NCI-H2171 treated with DMSO at 0.1 percent for 48 hours (cell line): ENCODE data around the gene ATP7B.

ENCODE experiments used
- DNase-seq: peaks from one replicate; lab custom pipeline; 2025; lab: John Stamatoyannopoulos, UW

Gene ATP7B

DNA sequence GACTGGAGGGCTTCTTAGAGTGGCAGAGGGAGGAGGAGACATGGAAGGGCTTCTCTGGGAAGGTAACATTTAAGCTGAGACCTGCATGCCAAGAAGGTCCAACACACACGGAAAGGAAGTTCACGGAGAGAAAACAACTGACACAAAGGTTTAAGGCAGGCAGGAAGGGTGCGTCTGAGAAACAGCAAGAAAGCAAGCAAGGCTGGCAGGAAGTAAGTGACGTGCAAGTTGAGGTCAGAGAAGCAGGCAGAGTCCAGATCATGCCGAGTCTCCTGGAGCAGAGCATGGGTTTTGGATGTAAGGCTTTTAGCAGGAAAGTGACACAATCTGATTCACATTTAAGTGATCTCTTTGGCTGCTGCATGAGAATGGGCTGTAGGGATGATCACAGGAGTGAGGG, 60.5 kb downstream of the ATP7B start:
- DNase-seq = peak; percentile 5

DNA sequence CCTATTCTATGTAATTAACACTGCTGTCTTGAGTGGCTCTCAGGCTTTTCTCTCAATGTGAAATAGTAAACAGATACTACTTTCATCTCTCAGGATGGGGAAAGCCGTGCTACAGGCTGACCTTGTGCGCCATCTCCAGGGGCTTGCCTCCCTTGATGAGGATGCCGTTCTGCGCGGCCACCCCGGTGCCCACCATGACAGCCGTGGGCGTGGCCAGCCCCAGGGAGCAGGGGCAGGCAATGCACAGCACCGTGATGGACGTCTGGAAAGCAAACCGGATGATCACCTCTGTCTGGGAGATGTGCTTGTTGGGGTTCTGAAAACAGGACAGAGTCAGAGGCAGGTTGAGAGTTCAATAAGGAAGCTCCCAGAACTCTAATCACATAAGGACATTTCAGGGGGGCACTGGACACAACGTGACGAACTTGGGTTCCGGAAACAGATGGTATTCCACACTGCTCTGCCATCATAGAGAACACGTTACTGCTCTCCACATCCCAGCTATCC, 65.0 kb downstream of the ATP7B start:
- DNase-seq = no peak

GRCh38 chr13:51945149-51945548, 66.1 kb downstream of the ATP7B start:
- DNase-seq = no peak

DNA sequence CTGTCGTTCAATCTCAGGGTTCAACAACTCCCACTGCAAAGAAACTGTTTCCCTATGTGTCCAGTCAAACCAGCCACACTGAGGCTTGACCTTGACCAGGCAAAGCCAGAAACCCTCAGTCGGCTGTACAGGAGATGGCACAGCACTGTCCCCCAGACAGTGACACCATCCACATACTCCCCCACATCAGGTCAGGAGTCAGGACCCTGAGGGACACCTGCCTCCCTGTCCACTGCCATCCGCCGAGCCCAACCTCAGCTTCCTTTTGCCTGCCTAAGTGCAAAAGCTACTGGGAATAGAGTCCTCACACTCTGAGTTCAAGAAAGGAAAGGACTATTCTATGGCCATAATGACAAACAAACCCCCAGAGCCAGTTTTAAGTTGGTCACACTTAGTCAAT, 66.8 kb downstream of the ATP7B start:
- DNase-seq = no peak

GRCh38 chr13:51943721-51944120, 67.5 kb downstream of the ATP7B start:
- DNase-seq = no peak

DNA sequence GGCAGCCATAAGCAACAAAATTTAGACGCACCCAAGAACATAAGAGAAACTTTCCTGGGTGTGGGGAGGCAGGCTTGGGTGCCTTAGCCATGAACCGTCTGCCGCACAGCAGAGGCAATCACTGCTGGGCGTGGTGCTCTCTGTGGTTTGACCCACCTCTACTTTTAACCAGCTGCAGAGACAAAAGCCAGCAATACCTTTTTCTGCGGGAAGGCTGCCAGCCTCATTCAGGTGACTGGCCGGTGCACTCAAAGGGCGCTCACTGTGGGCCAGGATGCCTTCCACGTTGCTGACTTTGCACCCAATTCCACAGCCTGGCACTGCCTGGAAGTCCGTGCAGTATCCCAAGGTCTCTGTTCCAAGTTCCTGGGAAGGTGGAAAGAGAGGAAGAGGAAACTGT, 69.1 kb downstream of the ATP7B start:
- DNase-seq = no peak

- DNase-seq = no peak
Measured at GRCh38 chr13:51938454-51938853, 72.8 kb downstream of the ATP7B start.

GRCh38 chr13:51937320-51938290, 73.6 kb downstream of the ATP7B start:
- no peak for DNase-seq

DNA sequence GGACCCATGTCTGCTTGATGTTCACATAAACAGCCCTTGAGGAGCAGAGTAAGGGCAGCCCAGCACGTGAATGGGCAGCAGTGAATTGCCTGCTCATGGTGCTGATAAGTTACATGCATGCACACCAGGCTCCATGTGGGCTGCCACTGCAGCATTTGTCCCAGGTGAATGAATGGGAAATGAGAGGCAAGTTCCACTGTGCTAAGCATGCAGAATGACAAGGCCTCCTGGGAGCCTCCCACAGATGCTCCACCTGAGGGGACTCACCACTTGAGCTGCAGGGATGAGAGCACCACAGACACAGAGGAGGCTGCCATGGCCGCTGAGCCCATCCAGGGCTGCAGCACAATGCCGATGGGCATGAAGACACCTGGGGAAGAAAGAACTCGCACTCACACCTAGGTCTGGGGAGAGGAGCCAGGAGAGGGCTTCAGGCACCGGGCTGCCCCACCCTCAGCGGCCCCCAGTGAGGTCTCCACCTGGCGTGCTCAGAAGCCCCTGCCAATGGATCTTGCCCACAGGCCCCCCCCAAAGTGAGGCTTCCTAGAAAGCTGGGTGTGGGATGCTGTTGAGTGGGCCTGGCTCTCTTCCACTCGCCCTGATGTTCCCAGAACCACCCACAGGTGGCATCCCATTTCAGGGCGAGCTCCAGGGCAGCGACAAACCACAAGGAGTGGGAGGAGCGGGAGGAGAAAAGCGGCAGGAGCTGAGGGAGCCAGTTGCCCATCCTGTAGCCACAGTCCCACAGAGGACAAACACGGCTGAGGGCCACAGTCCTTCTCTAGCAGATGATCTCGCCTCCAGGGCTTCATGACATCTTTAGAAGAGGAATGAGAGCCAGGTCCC, 75.7 kb downstream of the ATP7B start:
- peak; percentile 5 for DNase-seq

GRCh38 chr13:51934461-51935087, 76.7 kb downstream of the ATP7B start:
- no peak for DNase-seq

DNA sequence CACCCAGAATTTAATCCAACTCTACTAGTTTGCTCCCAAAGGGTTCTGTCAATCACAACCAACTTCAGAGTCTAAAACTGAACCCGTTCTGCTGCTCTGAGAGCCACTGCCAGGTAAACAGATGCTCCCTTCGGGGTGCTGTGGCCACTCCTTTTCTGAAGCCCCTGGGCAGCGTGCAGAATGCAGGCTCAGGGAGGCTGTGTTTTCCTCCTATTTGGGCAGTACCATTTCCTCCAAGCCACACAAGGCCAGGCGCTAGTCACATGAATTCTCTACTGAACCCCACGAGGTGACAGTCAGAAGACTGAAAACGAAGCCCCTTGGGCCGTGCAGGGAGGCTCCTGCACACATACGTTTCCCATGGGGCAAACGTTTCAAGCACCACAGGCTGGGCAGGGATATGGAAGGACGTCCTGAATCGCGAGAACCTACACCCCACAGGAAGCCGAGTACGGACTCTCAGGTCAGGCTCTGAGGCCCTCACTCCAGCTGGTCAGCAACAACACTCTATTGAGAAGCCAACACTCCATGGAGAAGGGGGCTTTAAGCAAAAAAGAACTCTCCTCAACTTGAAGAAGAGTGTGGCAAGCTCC, 77.7 kb downstream of the ATP7B start:
- no peak for DNase-seq

DNA sequence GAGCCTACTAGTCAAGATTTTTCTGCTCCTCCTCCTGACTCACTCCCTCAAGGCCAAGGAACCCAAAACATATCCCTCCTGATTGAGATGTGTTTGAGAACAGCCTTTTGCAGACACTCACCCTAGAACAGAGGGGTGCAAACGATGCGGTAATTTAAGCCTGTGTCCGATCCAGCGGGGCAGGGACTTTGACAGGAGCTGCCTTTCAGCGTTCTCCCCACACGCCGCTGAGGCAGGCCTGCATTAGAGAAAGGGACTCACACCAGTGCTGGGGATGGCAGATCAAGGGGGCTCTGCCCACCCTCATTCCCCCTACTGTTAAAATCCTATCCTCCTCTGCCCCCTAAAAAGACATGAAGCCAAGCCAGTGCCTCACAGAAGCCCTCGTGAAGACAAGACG, 79.0 kb downstream of the ATP7B start:
- DNase-seq = no peak

DNA sequence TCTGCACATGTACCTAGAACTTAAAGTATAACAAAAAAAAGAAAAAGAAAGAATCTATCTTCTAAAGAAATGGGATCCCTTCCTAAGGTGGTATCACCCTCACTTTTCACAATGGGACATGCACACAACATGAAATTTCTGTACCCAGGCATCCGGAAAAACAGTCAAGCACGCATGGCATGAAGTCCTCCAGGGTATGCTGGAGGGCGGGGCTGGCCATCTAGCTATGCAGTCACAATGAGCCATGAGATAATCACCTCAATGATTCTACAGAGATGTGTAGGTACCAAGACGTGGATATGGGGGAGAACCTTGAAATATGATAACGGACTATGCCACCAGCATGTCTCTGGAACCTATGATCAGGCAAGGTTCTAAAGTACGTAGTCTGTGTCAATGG, 79.6 kb downstream of the ATP7B start:
- DNase-seq = no peak

- DNase-seq = no peak
Measured at GRCh38 chr13:51929699-51930098, 81.6 kb downstream of the ATP7B start.

- DNase-seq = no peak
Measured at GRCh38 chr13:51928231-51928630, 83.0 kb downstream of the ATP7B start.

DNA sequence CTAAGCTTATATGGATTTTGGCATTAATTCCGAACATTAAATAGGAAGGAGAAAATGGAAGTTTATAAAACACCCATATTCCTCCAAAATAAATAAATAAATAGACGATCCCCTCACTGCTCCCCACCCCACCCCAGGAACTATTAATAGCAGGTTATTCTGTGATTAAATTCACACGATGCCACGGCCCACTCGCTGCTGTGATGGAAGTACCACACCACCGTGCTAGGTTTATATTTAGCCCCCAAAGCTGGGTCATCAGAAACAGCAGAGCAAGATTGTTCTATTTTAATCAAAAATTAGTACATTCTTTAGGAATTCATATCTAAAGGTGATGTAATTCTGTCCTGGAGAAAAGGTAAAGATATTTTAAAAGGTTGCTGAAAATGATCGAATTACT, 84.1 kb downstream of the ATP7B start:
- DNase-seq = no peak

- no peak for DNase-seq
Measured at GRCh38 chr13:51926528-51926885, 84.7 kb downstream of the ATP7B start.

DNA sequence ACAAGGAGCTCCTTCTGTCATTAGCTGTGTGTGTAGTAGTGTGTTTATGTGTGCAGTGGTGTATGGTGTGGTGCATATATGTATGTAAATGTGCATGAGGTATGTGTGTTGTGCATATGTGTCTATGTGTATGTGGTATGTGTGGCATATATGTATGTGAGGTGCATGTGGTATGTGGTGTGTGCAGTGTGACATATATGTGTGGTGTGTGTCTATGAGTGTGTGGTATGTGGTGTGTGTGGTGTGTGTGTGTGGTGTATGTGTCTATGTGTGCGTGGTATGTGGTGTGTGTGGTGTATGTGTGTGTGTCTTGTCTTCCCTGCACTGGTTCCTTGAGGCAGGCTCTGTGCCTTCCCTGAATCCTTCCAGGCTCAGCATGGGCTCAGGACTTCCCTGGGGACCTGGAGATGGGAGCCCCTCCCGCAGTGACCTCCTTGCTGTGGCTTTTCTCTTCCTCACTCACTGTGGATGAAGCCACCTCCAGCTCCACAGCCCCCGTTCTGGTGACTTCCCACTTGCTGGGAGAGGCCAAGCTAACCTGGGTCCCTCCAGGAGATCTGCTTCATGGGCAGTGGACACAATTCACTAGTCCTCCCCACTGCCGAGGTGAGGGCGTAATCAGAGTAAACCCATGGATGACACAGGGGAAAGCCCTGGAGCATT, 85.3 kb downstream of the ATP7B start:
- DNase-seq = no peak

- DNase-seq = no peak
Measured at GRCh38 chr13:51924756-51925544, 86.3 kb downstream of the ATP7B start.

DNA sequence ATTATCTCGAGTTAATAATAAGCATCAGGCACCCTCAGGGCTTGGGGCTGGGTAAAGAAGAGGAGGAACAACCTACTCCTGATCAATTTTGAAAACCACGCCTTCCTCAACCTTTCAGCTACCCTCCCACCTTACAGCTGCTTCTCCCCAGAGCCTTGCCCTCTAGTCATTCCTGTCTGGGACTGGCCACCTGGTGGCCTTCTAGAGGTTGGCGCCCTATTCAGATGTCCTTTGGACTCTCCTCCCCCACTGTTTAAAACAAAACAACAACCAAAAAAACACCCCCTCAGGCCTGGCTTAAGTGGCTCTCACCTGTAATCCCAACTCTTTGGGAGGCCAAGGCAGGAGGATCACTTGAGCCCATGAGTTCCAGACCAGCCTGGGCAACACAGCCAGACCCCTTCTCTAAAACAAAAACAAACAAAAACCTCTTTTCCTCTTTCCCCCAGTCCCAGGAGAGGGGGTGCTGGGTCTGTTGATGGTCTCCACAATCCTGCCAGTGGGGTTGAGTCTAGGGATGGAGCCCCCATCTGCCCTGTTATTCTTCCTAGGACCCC, 87.2 kb downstream of the ATP7B start:
- DNase-seq = no peak
